NCI-H2081 treated with DMSO at 0.1 percent for 48 hours (cell line): ENCODE results near the gene NRL.
"Not testable (repeated sequence)": the region's sequence is repeated elsewhere in the genome, so short reads cannot be mapped to it uniquely, and the experiment has no call there.

Source experiments
- DNase-seq: peaks from one replicate; lab custom pipeline; 2025; lab: John Stamatoyannopoulos, UW

NRL gene

GRCh38 chr14:24123424-24124417, 9.0 kb upstream of the NRL start:
- DNase-seq = no peak

GRCh38 chr14:24122898-24123297, 8.1 kb upstream of the NRL start:
- no peak for DNase-seq

- no peak for DNase-seq
Observed at GRCh38 chr14:24122416-24122815, 7.7 kb upstream of the NRL start.

- DNase-seq = no peak
Observed at GRCh38 chr14:24121210-24121609, 6.5 kb upstream of the NRL start.

- DNase-seq = no peak
Observed at GRCh38 chr14:24119691-24120090, 4.9 kb upstream of the NRL start.

GRCh38 chr14:24117179-24117578, 2.4 kb upstream of the NRL start:
- DNase-seq = no peak

- no peak for DNase-seq
Observed at GRCh38 chr14:24116128-24116814, 1.5 kb upstream of the NRL start.

GRCh38 chr14:24115422-24116127, 826 bp upstream of the NRL start:
- DNase-seq = no peak

- DNase-seq = peak; percentile 74
Observed at GRCh38 chr14:24113801-24114531, 783 bp downstream of the NRL start.

GRCh38 chr14:24113379-24113800, 1.4 kb downstream of the NRL start:
- no peak for DNase-seq

GRCh38 chr14:24110523-24110922, 4.2 kb downstream of the NRL start:
- DNase-seq = no peak

- DNase-seq = no peak
Observed at GRCh38 chr14:24110060-24110459, 4.7 kb downstream of the NRL start.

GRCh38 chr14:24108336-24108874, 6.3 kb downstream of the NRL start:
- no peak for DNase-seq

- DNase-seq = no peak
Observed at GRCh38 chr14:24106672-24107271, 8.0 kb downstream of the NRL start.

GRCh38 chr14:24105609-24106239, 9.0 kb downstream of the NRL start:
- DNase-seq = not testable (repeated sequence)

GRCh38 chr14:24103451-24103850, 11.3 kb downstream of the NRL start:
- DNase-seq = no peak

- DNase-seq = no peak
Observed at GRCh38 chr14:24102357-24103048, 12.2 kb downstream of the NRL start.

GRCh38 chr14:24100982-24101494, 13.7 kb downstream of the NRL start:
- DNase-seq = no peak

- DNase-seq = no peak
Observed at GRCh38 chr14:24100197-24100981, 14.4 kb downstream of the NRL start.
